ENCODE data around the gene MTA3. TPM values are rescaled to one million over a fixed set of nuclear protein-coding genes. Genes with fewer than 3 reads are reported as not detected.

Gene MTA3
- total RNA-seq, 1 experiment from 2014 or later = 57.1 TPM

GRCh38 chr2:42752816-42753813 is 184.7 kb downstream of the MTA3 start:
- Histone ChIP-seq H3K4me3 (ENCODE audit: low read depth, low read length, poor library complexity, severe bottlenecking) (no peak overlapping the region), H3K36me3 (ENCODE audit: insufficient read depth, low read length, poor library complexity, severe bottlenecking) (no peaks in the 10 kb centered on the region), H3K27me3 (replicated peaks; ENCODE audit: insufficient read depth, low read depth, low read length, poor library complexity) (no peaks in the 10 kb centered on the region), H3K4me1 (ENCODE audit: insufficient read depth, low read length, poor library complexity, severe bottlenecking) (no peaks in the 10 kb centered on the region), H3K27ac (ENCODE audit: low read depth, low read length, poor library complexity, severe bottlenecking) (no peak overlapping the region), H3K9me3 (ENCODE audit: low read depth, low read length, poor library complexity, severe bottlenecking) (no peaks in the 10 kb centered on the region)
- no TSS peak for BruUV-seq (replicated peaks)
- intact Hi-C loops (cut with micrococcal nuclease; ENCODE audit: unreplicated experiment) = no loop called here
- ChIA-PET CTCF (no interaction called here), POLR2A (ENCODE audit: low non-redundant PET) (no interaction called here)
- DNase-seq (ENCODE audit: low spot score) = no peak
- TF ChIP-seq CTCF (conservative IDR thresholded peaks at IDR 0.05; ENCODE audit: low read depth, low read length) (no peak), EZH2 (IDR thresholded peaks at IDR 0.05; ENCODE audit: borderline replicate concordance, low read depth, low read length, poor library complexity, severe bottlenecking) (no peak)

GRCh38 chr2:42754021-42754775 is 185.8 kb downstream of the MTA3 start:
- no peaks in the 10 kb centered on the region for H3K9me3 ChIP-seq (ENCODE audit: low read depth, low read length, poor library complexity, severe bottlenecking)
- intact Hi-C loops (cut with micrococcal nuclease; ENCODE audit: unreplicated experiment) = no loop called here
- CTCF ChIA-PET = no interaction called here
- H3K4me1 ChIP-seq (ENCODE audit: insufficient read depth, low read length, poor library complexity, severe bottlenecking) = no peaks in the 10 kb centered on the region
- H3K27me3 ChIP-seq (replicated peaks; ENCODE audit: insufficient read depth, low read depth, low read length, poor library complexity) = no peaks in the 10 kb centered on the region
- H3K4me3 ChIP-seq (ENCODE audit: low read depth, low read length, poor library complexity, severe bottlenecking) = no peak overlapping the region
- no peak for DNase-seq (ENCODE audit: low spot score)
- POLR2A ChIA-PET (ENCODE audit: low non-redundant PET) = no interaction called here
- H3K36me3 ChIP-seq (ENCODE audit: insufficient read depth, low read length, poor library complexity, severe bottlenecking) = no peaks in the 10 kb centered on the region
- no peak overlapping the region for H3K27ac ChIP-seq (ENCODE audit: low read depth, low read length, poor library complexity, severe bottlenecking)
- BruUV-seq (replicated peaks) = no TSS peak
- TF ChIP-seq EZH2 (IDR thresholded peaks at IDR 0.05; ENCODE audit: borderline replicate concordance, low read depth, low read length, poor library complexity, severe bottlenecking) = no peak
- TF ChIP-seq CTCF (conservative IDR thresholded peaks at IDR 0.05; ENCODE audit: low read depth, low read length) = no peak

GRCh38 chr2:42754776-42755140 is 186.3 kb downstream of the MTA3 start:
- no peak for TF ChIP-seq EZH2 (IDR thresholded peaks at IDR 0.05; ENCODE audit: borderline replicate concordance, low read depth, low read length, poor library complexity, severe bottlenecking)
- no peak for TF ChIP-seq CTCF (conservative IDR thresholded peaks at IDR 0.05; ENCODE audit: low read depth, low read length)
- no peak overlapping the region for H3K27ac ChIP-seq (ENCODE audit: low read depth, low read length, poor library complexity, severe bottlenecking)
- no peaks in the 10 kb centered on the region for H3K36me3 ChIP-seq (ENCODE audit: insufficient read depth, low read length, poor library complexity, severe bottlenecking)
- intact Hi-C loops (cut with micrococcal nuclease; ENCODE audit: unreplicated experiment) = no loop called here
- no peaks in the 10 kb centered on the region for H3K4me1 ChIP-seq (ENCODE audit: insufficient read depth, low read length, poor library complexity, severe bottlenecking)
- ChIA-PET POLR2A (ENCODE audit: low non-redundant PET) (no interaction called here), CTCF (no interaction called here)
- no peaks in the 10 kb centered on the region for H3K9me3 ChIP-seq (ENCODE audit: low read depth, low read length, poor library complexity, severe bottlenecking)
- BruUV-seq (replicated peaks) = no TSS peak
- no peaks in the 10 kb centered on the region for H3K27me3 ChIP-seq (replicated peaks; ENCODE audit: insufficient read depth, low read depth, low read length, poor library complexity)
- H3K4me3 ChIP-seq (ENCODE audit: low read depth, low read length, poor library complexity, severe bottlenecking) = no peak overlapping the region
- DNase-seq (ENCODE audit: low spot score) = no peak

Measured in A673 (cell line).